SK-N-SH (cell line): Measurements from ENCODE around the gene CLEC18A. TPM values are rescaled to one million over a fixed set of nuclear protein-coding genes. Genes with fewer than 3 reads are reported as not detected.

Source experiments
- CTCF ChIA-PET: fragments of 300-600, 350-600 bp; formaldehyde crosslinking; extraction: SDS; loops from one replicate; lab custom pipeline; 2021; lab: Yijun Ruan, JAX
- POLR2A ChIA-PET: fragments of 350-600 bp; sonication (Branson Sonifier 250); formaldehyde crosslinking; extraction: SDS; loops from one replicate; lab custom pipeline; 2020; ENCODE audit warnings: antibody characterized with exemption, inconsistent platforms; lab: Yijun Ruan, JAX
- DNase-seq: peaks from one replicate; pipeline ENCODE4 v3.0.0; 2012
- H2AFZ ChIP-seq: fragments of 200-600 bp; sonication (generic); 2 replicates; pipeline ENCODE4 v1.8.1; 2016; ENCODE audit warnings: antibody characterized with exemption, mild to moderate bottlenecking, low read depth
- H3F3A ChIP-seq: fragments of 200-600 bp; sonication (generic); replicated peaks from 2 replicates; pipeline ENCODE3; 2016; ENCODE audit warnings: antibody characterized with exemption, mild to moderate bottlenecking; ENCODE audit not compliant: insufficient read depth
- H3K27ac ChIP-seq, 2 experiments: fragments of 200-500 bp in 1 of 2; fragments of 200-600 bp in 1 of 2; sonication (Bioruptor generic) in 1 of 2; sonication (generic), shearing (Covaris generic) in 1 of 2; 2 replicates each; pipeline versions ENCODE4 v1.5.1 to v1.6.1; 2014 to 2016; ENCODE audit warnings: low read depth in 2 of 2, inconsistent platforms in 1 of 2, low read length in 1 of 2, mild to moderate bottlenecking in 1 of 2, mixed read lengths in 1 of 2
- H3K27me3 ChIP-seq: fragments of 200-600 bp; sonication (generic), shearing (Covaris generic); 2 replicates; pipeline ENCODE4 v1.6.1; 2016; ENCODE audit warnings: mixed run types; ENCODE audit not compliant: insufficient read depth
- H3K36me3 ChIP-seq, 2 experiments: fragments of 200-500 bp in 1 of 2; fragments of 200-600 bp in 1 of 2; sonication (Bioruptor generic) in 1 of 2; sonication (generic) in 1 of 2; replicated peaks in 1 of 2; 2 replicates each; pipeline versions ENCODE3 to v1.5.1; 2014 to 2016; ENCODE audit warnings: low read length in 1 of 2, mild to moderate bottlenecking in 1 of 2; ENCODE audit not compliant: insufficient read depth in 2 of 2, control insufficient read depth in 1 of 2
- H3K4me1 ChIP-seq, 2 experiments: fragments of 200-500 bp in 1 of 2; fragments of 200-600 bp in 1 of 2; sonication (Bioruptor generic) in 1 of 2; sonication (generic), shearing (Covaris generic) in 1 of 2; 2 replicates each; pipeline versions ENCODE4 v1.5.1 to v1.6.1; 2014 to 2016; ENCODE audit warnings: low read depth in 1 of 2, low read length in 1 of 2, mixed run types in 1 of 2; ENCODE audit not compliant: insufficient read depth in 2 of 2, control insufficient read depth in 1 of 2
- H3K4me2 ChIP-seq: fragments of 200-600 bp; sonication (generic), shearing (Covaris generic); 2 replicates; pipeline ENCODE4 v1.6.1; 2017; ENCODE audit warnings: mixed run types
- H3K4me3 ChIP-seq, 2 experiments: fragments of 200-500 bp in 1 of 2; fragments of 200-600 bp in 1 of 2; sonication (Bioruptor generic) in 1 of 2; sonication (generic), shearing (Covaris generic) in 1 of 2; 2 replicates each; pipeline versions ENCODE4 v1.5.1 to v1.8.1; 2014 to 2016; ENCODE audit warnings: low read depth in 2 of 2, inconsistent platforms in 1 of 2, low read length in 1 of 2, mild to moderate bottlenecking in 1 of 2, mixed read lengths in 1 of 2, moderate library complexity in 1 of 2
- H3K79me2 ChIP-seq: fragments of 200-600 bp; sonication (generic); 2 replicates; pipeline ENCODE4 v1.8.1; 2017; ENCODE audit warnings: mild to moderate bottlenecking; ENCODE audit not compliant: insufficient read depth
- H3K9ac ChIP-seq: fragments of 200-600 bp; sonication (generic); 2 replicates; pipeline ENCODE4 v1.6.1; 2017; ENCODE audit warnings: mixed run types
- H3K9me2 ChIP-seq: fragments of 200-600 bp; sonication (generic); 2 replicates; pipeline ENCODE4 v1.6.1; 2017; ENCODE audit warnings: mixed run types
- H3K9me3 ChIP-seq: fragments of 200-600 bp; sonication (generic); 2 replicates; pipeline ENCODE4 v1.6.1; 2017; ENCODE audit warnings: mixed run types, mild to moderate bottlenecking, moderate library complexity
- H4K20me1 ChIP-seq: fragments of 200-600 bp; sonication (generic); 2 replicates; pipeline ENCODE4 v1.6.1; 2017; ENCODE audit warnings: mild to moderate bottlenecking, mixed run types; ENCODE audit not compliant: insufficient read depth
- CTCF ChIP-seq: fragments of 200-600 bp; sonication (generic); IDR thresholded peaks from 2 replicates; pipeline ENCODE4 v1.6.1; 2017; ENCODE audit warnings: antibody characterized with exemption, mild to moderate bottlenecking, moderate library complexity
- ELF1 ChIP-seq: IDR thresholded peaks from 2 replicates; pipeline ENCODE4 v1.4.0; 2012
- FOSL2 ChIP-seq: IDR thresholded peaks from 2 replicates; pipeline ENCODE4 v1.4.0; 2012; ENCODE audit warnings: low read depth, mild to moderate bottlenecking, moderate library complexity, borderline replicate concordance
- GABPA ChIP-seq: IDR thresholded peaks from 2 replicates; pipeline ENCODE4 v1.4.0; 2012; ENCODE audit warnings: low read depth, mild to moderate bottlenecking
- GATA2 ChIP-seq: sonication (generic); formaldehyde crosslinking; IDR thresholded peaks from 2 replicates; pipeline ENCODE4 v1.5.0; 2020; ENCODE audit warnings: mild to moderate bottlenecking, missing genetic modification reagents
- MEF2A ChIP-seq: IDR thresholded peaks from 2 replicates; pipeline ENCODE4 v1.4.0; 2012; ENCODE audit warnings: low read depth, borderline replicate concordance
- POLR2AphosphoS5 ChIP-seq: IDR thresholded peaks from 2 replicates; pipeline ENCODE4 v1.6.1; 2012; ENCODE audit warnings: low read depth, low read length
- RCOR1 ChIP-seq: fragments of 150-350 bp; IDR thresholded peaks from 2 replicates; pipeline ENCODE4 v1.6.1; 2017; ENCODE audit warnings: antibody characterized with exemption, low read length
- RXRA ChIP-seq: IDR thresholded peaks from 2 replicates; pipeline ENCODE4 v1.4.0; 2012; ENCODE audit warnings: low read depth, mild to moderate bottlenecking, borderline replicate concordance
- SIN3A ChIP-seq: IDR thresholded peaks from 2 replicates; pipeline ENCODE4 v1.6.1; 2012; ENCODE audit warnings: low read depth, mild to moderate bottlenecking, low read length, moderate library complexity, borderline replicate concordance
- SMC3 ChIP-seq: IDR thresholded peaks from 2 replicates; pipeline ENCODE4 v1.6.1; 2012; ENCODE audit warnings: low read depth, low read length, improper control_type of control experiment
- TAF1 ChIP-seq: IDR thresholded peaks from 2 replicates; pipeline ENCODE4 v1.6.1; 2012; ENCODE audit warnings: low read depth, mild to moderate bottlenecking, low read length, moderate library complexity, borderline replicate concordance
- TCF12 ChIP-seq: IDR thresholded peaks from 2 replicates; pipeline ENCODE4 v1.4.0; 2012
- USF2 ChIP-seq: fragments of 150-350 bp; IDR thresholded peaks from 2 replicates; pipeline ENCODE4 v1.6.1; 2017; ENCODE audit warnings: antibody characterized with exemption, low read length, low read depth, borderline replicate concordance
- ZBTB33 ChIP-seq: IDR thresholded peaks from 2 replicates; pipeline ENCODE4 v1.4.0; 2012; ENCODE audit warnings: low read depth, borderline replicate concordance
- WGBS: methylation state at CpG from one replicate; pipeline ENCODE4 v1.1.6; 2017; ENCODE audit warnings: low lambda C conversion rate; 5-methylcytosine and 5-hydroxymethylcytosine counted together
- polyA plus RNA-seq, 3 experiments: library from polyadenylated mRNA; depleted of rRNA; stranded (reverse); fragments of >200 nt; gene quantifications; 2 replicates each; pipeline ENCODE4 v1.2.3, GENCODE V29; 2012

CLEC18A gene
- polyA plus RNA-seq, 1 of the 3 experiments (the other 2 are of a cell fraction): 0.20 TPM

- TF ChIP-seq ELF1 (no peak), CTCF (no peak), FOSL2 (no peak), USF2 (no peak), GABPA (no peak), RCOR1 (no peak), MEF2A (no peak), SMC3 (no peak), POLR2AphosphoS5 (no peak), RXRA (no peak), GATA2 (CRISPR knock-in tag) (no peak), TCF12 (no peak), TAF1 (no peak), SIN3A (no peak), ZBTB33 (no peak)
- Histone ChIP-seq H3K9me3 (no peaks in the 10 kb centered on the region), H3K79me2 (no peaks in the 10 kb centered on the region), H3K27me3 (no peaks in the 10 kb centered on the region), H4K20me1 (no peaks in the 10 kb centered on the region), H2AFZ (no peak overlapping the region), H3K4me3 (no peak overlapping the region), H3K36me3 (peaks cover 3 to 27% of the 10 kb centered on the region in 2 experiments), H3K4me2 (no peak overlapping the region), H3F3A (no peaks in the 10 kb centered on the region), H3K27ac (no peak overlapping the region), H3K9ac (no peak overlapping the region), H3K4me1 (peaks cover 0 to 15% of the 10 kb centered on the region in 2 experiments; a peak in 1 of 4 replicates), H3K9me2 (no peaks in the 10 kb centered on the region)
- ChIA-PET CTCF (interaction anchor here (1.3 to 9.3 kb wide), 3 partner anchors 11 to 147 kb away, joined by 3 to 65 read pairs (median 22); no protein-coding TSS in a partner anchor), POLR2A (no interaction called here)
- no CpG with 5 or more reads among the region's 13 CpGs for WGBS
- no peak for DNase-seq
Observed at GRCh38 chr16:69940676-69941075, 10.5 kb upstream of the CLEC18A start.
